NCI-H146 treated with DMSO at 0.1 percent for 48 hours (cell line): ENCODE measurements around the gene CAMK2N2.

Experiments
- DNase-seq: peaks from one replicate; lab custom pipeline; 2025; ENCODE audit not compliant: unreplicated experiment; lab: John Stamatoyannopoulos, UW

Gene CAMK2N2

DNA sequence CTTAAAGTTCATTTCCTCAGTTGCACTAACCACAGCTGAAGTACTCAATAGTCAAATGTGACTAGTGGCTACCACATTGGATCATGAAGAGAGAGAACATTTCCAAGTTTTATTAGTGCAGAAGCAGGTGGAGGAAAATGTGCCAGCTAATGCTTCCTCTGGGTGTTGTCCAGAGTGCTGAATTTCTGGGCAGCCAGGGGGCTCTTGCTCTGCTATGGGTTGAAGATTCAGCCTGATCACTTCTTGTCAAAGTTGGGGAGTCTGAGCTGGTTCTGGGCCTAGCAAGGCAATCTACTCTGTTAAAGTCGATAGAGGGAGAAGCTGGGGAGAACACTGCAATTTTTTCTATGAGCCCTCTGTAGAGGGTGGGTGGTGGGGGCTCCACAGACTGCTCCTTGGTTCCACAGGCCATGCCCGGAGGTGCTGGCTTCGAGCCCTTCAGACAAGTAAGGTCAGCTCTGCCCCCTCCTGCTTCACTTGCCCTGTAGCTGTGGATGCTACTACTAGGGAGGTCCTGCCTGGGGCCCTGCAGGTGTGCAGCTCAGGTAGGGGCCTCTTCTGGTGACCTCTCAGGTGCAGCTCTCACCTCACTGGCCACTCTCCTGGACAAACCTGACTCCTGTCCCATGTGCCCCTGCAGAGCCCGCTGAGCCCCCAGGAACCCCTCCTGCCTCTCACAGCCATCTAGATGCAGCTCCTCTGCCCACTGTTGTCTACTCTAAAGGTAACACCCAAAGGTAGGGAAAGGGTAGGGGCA lies 20.8 kb downstream of the CAMK2N2 start:
- DNase-seq, result no peak

DNA sequence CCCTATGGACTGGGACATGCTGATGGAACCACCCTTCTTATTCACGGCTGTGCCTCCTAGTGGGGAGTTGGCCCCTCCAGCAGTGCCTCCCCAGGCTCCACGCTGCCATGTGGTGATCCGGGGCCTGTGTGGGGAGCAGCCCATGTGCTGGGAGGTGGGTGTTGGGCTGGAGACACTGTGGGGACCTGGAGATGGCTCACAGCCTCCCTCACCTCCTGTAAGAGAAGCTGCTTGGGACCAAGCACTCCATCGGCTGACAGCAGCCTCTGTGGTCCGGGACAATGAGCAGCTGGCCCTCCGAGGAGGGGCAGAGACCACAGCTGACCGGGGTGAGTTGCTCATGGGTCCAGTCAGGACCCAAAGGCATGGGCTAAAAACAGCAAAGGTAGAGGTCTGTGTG lies 21.6 kb downstream of the CAMK2N2 start:
- no peak for DNase-seq

DNA sequence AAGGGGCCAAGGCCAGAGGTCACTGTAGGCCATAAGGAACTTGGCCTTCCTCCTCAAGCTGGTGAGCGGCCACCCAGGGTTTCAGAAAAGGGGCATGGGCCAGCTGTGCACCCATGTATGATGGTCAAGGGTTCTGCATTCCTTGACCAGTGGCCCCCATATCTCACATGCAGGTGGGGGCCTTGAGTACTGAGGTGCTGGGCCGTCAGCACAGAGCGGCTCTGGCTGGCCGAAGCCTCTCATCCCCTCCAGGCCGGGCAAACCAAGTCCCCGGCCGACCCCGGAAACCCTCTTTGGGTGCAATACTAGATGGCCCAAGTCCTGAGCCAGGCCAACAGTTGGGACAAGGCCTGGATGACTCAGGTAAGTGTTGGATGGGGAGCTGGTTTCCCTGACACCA lies 22.1 kb downstream of the CAMK2N2 start:
- no peak for DNase-seq

DNA sequence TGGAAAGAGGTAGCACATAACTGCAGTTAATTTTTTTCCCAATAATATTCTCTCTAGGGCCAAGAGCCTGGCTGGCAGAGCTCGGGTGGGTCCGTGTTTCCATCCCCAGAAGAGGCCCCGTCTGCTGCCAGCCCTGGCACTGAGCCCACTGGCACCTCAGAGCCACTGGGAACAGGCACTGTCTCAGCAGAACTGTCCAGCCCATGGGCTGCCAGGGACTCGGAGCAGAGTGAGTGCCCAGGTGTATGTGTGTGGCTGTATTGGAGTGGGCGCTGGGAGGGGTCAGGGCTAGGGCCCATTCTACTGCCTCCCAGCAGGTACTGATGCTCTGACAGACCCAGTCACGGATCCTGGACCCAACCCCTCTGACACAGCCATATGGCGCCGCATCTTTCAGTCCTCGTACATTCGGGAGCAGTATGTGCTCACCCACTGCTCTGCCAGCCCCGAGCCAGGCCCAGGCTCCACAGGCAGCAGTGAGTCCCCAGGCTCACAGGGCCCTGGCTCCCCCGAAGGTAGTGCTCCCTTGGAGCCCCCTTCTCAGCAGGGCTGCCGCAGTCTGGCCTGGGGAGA lies 23.0 kb downstream of the CAMK2N2 start:
- DNase-seq, result no peak

DNA sequence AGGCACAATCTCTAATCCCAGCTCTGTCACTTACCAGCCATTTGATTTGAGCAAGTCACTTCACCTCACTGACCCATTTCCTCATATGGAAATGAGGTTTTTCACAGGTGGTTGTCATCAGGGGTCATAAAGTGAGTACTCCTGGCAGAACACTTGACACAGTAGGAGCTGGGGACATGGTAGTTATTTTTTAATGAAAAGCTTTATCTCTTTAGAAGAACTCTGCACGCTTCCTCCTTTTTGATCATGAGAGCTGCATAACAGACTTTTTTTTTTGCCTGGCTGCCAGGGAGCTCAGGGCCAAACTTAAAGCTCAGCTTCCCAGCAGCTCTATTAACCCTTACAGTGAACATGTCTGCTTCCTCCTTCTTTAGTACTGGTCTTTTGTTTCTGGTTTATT lies 23.5 kb downstream of the CAMK2N2 start:
- DNase-seq, result no peak

DNA sequence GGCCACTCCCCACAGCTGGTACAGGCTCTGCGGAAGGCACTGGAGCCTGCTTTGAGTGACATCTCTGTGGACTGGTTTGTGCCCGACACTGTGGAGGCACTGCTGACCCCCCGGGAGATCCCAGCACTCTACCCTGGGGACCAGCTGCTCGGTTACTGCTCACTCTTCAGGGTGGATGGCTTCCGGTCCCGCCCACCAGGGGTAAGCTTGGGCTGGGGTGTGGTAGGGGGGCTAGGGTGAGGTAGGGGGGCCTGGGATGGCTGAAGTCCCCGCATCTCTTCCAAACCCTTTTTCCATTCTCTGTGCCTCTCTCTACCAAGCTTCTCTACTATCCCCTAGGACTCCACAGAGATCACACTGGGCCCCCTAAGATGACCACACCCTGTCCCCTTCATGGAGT lies 24.1 kb downstream of the CAMK2N2 start:
- DNase-seq, result no peak

DNA sequence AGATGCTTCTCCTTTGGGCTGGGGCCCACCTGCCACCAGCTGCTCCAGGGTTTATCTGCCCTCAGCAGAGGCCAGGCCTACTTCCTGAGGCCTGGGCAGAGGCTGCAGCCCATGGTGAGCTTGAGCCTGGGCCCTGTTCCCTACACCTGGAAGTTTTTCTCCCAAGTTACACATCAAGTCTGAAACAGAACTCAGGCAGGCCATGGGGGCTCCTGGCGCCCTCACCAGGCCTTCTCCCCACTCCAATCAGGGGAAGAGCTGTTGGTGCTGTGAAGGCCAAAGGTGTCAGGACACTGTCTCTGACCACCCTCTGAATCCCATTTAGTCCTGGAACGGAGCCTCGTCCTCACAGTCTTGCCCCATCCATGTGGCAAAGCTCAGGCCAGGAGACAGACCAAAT lies 24.7 kb downstream of the CAMK2N2 start:
- no peak for DNase-seq

DNA sequence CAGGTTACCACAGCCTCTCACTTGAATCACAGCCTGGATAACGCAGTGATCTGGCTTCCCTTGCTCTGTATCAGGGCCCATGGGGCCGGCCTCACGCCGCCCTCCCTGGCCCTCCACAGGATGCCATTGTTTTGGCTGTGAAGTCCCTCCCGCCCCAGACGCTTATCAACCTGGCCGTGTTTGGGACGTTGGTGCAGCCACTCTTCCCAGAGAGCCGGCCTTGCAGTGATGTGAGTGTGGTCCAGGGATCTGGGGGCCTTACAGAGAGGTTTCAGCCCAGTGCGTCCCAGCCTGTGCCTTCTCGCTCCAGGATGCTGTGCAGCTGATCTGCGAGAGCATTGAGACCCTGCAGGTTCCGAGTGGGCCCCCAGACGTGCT lies 25.3 kb downstream of the CAMK2N2 start:
- DNase-seq, result no peak

DNA sequence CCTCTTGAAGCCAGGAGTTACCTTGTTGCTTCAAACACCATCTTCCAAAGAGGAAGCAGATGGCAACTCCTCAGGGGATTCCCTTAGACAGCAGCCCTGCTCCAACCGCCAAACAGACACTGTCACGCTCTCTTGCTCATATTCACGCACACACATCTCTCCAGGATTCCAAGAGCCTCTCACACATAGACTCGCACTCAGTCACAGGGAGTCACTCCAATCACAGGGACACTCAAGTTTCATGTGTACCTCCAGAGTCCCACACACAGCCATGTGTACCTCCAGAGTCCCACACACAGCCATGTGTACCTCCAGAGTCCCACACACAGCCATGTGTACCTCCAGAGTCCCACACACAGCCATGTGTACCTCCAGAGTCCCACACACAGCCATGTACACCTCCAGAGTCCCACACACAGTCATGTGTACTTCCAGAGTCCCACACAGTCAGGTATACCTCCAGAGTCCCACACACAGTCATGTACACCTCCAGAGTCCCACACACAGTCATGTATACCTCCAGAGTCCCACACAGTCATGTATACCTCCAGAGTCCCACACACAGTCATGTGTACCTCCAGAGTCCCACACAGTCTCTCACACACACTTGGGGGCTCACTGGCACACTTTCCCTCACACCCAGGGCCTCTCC lies 25.8 kb downstream of the CAMK2N2 start:
- no peak for DNase-seq

DNA sequence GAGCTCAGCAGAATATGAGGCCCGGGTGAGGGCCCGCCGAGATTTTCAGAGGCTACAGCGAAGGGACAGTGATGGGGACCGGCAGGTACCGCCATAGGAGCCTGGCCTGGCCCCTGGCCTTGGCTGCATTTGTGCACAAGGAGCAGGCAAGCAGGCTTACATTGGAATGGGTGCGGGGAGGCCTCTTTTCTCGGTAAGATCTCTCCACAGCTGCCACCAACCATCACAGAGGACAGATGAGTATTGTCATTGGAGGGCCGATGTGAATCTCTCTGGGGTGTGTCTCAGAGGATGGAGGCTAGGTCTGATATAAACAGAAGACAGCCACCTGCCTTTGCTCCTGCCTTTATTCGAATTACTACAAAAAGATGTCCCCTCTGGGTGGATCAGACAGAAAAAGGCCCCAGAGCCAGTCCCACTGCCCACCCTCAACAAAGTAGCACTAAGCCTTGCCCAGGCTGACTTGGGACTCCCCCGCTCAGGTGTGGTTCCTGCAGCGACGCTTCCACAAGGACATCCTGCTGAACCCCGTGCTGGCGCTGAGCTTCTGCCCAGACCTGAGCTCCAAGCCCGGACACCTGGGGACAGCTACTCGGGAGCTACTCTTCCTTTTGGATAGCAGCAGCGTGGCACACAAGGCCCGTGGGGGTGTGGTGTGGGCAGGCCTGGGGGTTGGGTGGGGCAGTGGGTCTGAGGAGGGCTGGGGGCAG lies 26.5 kb downstream of the CAMK2N2 start:
- no peak for DNase-seq

DNA sequence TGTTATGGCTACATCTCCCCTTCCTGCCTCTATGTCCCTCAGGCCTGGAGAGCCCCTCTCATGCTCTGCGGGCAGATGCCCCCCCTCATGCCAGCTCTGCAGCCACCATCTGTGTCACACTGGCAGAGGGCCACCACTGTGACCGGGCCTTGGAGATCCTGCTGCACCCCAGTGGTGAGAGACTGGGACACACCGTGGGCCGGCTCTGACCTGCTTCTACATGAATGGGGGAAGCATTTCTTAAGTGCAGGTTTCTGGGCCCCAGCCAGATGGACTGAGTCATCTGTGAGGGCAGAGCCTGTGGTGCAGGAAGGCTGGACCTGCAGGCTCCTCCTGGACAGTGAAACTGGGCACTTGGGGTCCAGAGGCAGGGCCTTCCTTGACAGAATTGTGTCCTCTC lies 27.1 kb downstream of the CAMK2N2 start:
- DNase-seq, result no peak

DNA sequence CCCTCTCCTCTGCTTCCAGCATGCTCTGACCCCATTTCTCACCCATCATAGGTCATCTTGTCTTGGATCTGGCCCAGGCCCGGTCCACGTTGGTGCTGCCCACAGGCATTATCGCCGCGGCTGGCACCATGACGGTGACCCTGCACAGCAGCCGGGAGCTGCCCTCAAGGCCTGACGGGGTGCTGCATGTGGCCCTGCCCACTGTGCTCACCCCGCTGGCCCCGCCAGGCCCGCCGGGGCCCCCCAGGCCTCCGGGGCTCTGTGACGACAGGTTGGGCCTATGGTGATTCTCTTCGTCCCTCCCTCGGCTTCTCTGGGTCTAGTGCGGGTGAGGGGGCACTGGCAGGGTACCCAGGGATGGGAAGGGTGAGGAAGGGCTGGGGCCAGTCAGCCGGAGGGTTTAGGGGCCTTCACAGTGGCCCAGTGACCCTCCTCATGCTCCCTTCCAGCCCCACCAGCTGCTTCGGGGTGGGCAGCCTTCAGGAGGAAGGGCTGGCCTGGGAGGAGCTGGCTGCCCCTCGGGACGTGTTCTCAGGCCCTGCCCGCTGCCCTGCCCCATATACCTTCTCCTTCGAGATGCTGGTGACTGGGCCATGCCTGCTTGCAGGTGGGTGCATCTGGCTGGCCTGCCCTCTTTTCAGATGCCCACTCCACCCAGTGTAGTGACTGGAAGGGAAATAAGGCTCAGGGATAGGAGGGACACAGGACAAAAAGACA lies 28.1 kb downstream of the CAMK2N2 start:
- DNase-seq, result no peak

DNA sequence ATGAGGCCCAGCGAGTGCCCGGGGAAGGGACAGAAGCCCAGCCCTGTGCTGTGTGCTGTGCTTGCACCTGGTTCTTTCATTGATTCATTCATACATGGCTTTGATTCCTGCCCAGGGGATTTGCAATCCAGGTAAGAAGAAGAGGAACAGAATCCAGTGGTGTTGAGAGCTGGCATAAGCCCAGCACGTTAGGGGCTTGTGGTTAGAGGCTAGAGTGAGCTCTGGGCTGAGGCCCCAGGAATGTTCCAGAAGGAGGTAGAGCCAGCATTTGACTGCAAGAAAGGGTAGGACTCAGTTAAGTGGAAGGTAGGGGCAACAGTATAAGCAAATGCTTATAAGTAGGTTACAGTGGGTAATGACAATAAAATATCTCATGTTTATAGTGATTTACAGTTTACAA lies 29.7 kb downstream of the CAMK2N2 start:
- DNase-seq, result no peak

DNA sequence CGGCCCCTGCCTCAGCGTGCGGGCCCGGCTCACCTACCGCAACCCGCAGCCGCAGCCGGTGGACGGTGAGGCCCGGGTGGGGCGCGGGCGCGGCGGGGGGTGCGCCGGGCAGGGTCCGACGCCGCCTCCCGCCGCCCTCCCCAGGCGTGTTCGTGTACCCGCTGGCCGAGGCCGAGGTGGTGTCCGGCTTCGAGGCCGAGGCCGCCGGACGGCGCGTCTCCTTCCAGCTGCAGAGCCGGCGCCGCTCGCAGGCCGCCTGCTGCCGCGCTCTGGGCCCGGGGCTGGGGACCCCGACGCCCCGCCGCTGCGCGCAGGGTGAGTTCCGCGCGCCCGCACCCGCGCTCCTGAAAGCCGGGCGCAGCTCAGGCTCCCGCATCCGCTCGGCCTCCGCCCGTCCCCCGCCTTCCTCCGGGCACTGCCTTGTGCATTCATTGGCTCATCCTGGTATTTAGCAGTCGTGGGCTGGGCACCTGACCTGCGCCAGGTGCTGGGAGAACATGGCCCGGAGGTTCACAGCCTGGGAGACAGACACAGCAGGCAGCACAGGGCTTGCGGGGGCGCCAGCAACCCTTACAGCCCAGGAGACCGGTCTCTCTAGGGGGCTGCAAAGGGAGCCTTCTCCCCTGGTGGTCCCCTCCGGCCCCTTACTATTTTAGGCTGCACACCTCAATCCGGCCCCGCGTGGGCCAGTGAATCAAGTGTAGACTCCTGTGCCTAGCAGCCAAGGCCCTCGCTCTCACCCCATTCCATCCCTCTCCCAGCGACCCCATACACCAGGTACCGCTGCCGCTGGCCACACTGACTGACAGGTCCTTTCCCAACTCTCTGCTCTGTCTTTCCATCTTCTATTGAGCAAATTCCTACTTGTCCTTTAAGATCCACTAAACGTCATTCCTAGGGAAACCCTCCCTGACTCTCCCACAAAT lies 30.5 kb downstream of the CAMK2N2 start:
- DNase-seq, result peak; percentile 85

DNA sequence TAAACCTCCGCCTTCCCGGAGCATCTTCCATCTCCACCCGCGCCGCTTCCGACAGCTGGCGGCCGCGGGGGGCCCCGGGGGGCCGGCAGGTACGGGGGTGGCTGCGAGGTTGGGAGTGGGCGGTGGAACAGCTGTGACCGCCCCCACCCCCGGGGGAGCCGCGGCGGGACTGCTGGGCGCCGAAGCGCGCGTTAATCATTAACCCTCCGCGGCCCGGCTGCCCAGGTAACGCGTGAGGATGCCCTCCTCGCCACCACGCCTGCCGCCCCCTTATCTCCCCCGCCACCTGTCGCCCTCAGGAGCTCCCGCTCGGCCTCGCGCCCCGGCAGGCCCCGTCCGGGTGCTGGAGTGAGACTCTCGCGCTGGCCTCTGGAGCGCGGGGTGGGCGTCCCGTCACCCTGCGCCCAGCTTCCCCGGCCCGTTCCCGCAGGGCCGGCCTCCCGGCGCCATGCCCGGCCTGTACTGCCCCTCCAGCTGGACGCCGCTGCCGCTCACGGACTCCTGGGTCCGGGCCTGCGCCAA lies 31.2 kb downstream of the CAMK2N2 start:
- DNase-seq, result peak; percentile 49

DNA sequence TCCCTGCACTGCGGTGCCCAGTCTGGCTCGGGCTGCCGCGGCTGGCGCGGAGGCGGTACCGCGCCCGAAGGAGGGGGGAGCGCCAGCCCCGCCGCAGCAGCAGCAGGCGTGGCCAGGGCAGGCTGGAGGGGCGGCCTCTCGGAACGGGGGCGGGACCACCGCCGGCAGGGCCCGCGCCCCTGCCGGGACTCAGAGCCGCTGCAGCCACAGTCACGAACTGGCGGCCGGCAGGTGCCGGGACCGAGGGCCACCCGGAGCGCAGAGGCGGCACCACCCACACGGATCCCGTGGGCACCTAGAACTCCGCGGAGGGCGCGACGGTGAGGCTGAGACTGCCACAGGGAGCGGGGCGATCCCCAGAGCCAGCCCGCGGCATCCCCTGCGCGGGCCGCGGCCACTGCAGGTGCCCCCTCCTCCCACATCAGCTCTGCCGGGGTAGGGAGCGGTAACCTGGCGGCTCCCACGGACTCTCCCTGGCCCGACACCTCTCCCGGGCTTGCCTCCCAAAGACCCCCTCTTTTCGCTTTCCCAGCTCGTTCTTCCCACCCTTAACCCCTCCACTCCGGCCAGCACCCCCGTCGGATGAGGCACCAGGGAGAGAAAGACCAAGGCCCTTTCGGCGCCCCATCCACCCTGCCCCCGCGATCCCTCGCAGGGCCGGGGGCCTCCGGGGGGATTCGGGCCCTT lies 31.8 kb downstream of the CAMK2N2 start, which contains the start of gene VWA5B2:
Gene VWA5B2, plus strand, starts transcription at position 192 of the 687 bp plus-strand sequence. CDS start 944 bp downstream, outside the sequence.
- DNase-seq, result peak; percentile 80

DNA sequence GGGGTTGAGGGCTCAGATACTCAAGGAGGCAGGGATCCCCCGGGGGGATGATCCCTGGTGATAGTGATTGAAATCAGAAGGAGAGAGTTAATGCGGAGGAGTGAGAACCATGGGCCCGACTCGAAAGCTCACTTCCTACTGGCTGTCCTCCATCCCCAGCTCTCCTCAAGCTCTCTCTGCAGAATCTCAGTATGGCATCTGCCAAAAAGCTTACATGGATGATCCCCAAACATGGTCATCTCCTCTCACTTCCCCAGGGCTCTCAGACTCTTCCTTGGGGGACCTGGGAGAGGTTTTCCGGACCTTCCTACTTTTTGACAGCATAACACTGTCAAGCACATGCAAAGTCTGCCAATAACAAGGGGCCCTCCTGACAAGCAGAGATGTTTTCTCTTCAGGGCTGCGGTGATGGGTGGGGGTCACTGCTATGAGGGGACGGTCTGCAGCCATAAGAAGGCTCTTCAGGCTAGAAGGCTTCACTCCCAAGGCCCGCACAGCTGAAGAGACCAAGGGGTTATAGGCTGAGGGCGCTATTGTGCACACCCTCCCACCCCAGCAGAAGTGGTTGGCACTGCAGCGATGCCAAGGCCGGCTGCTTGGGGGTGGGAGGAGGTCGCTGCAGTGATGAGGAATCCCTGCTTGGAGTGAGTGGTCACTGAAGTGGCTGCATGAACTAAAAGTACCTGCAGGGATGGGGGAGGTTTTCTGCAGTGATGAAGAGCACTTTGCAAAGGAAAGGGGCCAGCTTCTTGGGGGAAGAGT lies 32.8 kb downstream of the CAMK2N2 start:
- no peak for DNase-seq

DNA sequence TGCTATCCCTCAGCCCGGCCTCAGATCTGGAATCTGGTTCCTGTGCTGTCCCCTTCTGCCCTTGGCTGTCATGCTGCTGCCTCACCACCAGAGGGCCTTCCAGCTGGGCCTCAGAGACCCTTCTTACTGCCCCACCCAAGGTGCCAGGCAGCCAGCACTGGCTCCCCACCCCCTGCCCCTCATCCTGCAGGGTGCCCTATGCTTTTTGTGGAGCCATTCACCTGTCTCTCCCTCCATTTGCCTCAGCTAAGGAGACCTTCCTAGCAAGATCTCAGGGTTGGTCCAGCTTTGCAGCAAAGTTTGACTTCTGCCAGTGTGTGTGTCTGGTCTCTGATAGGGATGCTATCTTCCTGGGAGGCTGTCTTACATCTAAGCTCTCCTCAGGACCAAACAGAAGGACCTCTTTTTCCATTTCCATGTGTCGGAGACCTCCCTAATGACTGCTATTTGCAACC lies 33.8 kb downstream of the CAMK2N2 start:
- DNase-seq, result peak; percentile 64
